HG03571 (cell line): ENCODE results near the gene IGFN1.

ENCODE experiments used
- ATAC-seq: cut with Tn5 transposase; IDR thresholded peaks from one replicate; pipeline ENCODE4 v1.9.1; 2021; ENCODE audit not compliant: unreplicated experiment

IGFN1 gene

DNA sequence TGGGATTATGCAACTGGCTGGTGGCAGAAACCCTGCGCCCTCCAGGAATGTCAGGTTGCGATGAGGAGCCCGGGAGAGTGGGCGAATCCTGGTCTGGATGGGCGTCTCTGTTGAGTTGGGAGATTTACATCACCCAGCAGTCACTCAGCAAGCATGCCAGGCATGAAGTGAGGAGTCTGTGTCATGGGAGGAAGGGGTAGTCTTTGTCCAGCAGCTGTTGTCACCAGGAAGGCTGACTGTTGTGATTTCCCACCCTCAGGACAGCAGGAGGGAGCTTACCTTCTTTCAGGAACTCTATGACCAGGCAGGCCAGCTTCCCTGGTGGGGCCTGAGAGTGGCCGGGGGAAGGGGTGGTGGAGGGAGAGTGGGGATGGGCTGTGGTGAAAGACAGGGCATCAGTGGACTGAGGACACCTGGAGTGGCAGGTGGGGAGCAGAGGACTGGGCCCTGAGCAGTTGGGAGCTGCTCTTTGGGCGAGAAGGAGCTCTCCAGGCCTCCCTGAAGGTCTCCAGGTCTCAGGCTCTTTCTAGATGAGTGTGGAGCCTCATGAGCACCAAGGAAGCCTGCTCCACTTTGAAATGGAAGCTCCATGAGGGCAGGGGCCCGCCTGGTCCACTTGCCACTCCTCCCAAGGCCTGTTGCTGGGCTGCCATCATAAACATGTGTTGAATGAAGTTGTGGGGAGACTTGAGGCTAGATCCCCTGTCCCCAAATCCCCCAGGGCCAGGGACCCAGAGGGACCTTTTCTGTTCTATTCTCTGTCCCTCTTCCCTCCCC, 71.3 kb downstream of the IGFN1 start:
- ATAC-seq: no peak

GRCh38 chr1:201262963-201263608, 72.5 kb downstream of the IGFN1 start:
- ATAC-seq: no peak

- no peak for ATAC-seq
Observed at GRCh38 chr1:201264072-201264471, 73.4 kb downstream of the IGFN1 start.

- no peak for ATAC-seq
Observed at GRCh38 chr1:201264554-201264953, 73.9 kb downstream of the IGFN1 start.

DNA sequence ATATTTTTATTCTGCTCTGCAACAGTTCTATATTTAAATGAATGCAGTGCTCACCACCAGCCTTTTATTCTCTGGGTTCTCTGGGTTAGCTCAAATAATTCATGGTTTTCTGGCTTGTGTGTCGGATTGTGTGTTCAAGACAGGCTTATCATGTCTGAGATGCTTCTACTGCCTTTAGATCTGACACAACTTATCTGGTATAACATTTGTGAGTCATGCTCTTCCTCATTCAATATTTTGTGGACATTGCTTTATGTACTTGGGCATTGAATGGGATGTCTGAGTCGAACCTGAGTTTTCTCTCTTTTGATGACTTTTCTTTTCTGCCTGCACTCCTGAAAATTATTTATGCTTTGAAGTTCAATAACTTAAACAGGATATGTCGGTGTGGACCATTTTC, 75.1 kb downstream of the IGFN1 start:
- ATAC-seq: no peak

- no peak for ATAC-seq
Observed at GRCh38 chr1:201266276-201266675, 75.7 kb downstream of the IGFN1 start.

DNA sequence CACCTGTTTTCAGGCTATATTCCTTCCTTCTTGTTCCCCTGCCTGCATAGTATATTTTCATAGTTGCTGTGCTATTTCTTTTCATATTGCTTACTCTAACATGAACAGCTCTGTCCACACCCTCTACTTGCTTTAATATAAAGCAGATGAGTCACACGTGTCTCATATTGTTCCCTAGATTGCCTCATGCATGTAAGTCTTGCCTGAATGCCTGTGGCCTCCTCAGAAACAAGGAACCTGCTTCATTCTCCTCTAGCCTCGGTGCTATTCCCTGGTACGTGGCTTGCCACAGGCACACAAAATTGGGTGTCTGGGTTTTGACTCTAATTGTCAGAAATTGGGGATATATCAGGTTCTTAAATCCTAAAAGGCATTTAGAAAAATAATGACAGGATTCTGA, 76.2 kb downstream of the IGFN1 start:
- no peak for ATAC-seq

DNA sequence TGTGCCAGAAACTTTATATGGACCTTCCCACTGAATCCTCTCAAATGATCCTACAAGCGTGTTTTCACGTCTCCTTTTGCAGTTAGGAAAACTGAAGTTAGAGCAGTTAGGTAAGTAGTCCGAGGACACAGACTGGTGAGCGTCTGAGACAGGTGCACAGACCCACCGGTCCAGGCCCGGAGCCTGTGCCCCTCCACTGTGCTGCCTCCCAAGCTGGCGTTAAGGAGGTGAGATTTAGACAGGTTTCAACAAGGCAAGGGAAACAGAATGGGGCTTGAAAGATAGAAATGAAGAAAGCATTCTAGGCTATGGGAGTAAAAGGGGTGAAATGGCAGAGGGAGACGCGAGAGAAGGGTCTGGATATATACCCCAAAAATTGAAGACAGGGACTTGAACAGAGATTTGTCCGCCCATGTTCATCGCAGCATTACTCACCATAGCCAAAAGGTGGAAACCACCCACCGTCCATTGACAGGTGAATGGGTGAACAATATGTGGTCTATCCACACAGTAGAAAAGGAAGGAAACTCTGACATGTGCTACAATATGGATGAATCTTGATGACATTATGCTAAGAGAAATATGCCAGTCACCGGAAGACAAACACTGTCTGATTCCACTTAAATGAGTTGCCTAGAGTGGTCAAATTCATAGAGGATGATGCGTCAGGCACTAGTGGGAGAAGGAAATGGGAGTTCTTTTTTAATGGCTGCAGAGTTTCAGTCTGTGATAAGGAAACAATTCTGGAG, 77.0 kb downstream of the IGFN1 start:
- no peak for ATAC-seq

DNA sequence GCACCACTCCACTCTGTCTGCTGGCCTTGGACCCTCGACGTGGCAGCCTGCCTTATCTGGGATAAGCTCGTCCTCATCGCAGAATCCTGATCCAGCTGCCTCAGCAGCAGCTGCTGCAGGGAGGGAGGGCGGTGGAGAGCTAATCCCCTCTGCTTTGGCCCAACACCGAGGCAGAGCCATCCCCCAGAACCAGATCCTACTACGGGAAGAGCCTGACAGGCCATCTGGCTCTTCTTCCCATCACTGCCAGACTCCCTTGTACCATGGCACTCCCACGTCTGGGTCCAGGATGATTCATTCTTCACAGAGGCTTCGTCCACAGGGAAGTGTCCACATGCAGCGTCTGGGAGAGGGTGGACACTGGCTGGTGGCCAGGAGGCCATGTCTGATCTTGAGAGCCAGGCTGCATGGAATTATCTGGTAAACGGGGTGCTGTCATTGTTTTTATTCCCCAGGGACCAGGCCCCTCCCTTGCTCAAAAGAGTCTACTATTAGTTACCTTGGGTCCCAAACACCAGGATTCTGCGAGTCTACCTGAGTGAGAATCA, 78.1 kb downstream of the IGFN1 start:
- ATAC-seq: no peak

GRCh38 chr1:201269281-201269680, 78.7 kb downstream of the IGFN1 start:
- no peak for ATAC-seq

DNA sequence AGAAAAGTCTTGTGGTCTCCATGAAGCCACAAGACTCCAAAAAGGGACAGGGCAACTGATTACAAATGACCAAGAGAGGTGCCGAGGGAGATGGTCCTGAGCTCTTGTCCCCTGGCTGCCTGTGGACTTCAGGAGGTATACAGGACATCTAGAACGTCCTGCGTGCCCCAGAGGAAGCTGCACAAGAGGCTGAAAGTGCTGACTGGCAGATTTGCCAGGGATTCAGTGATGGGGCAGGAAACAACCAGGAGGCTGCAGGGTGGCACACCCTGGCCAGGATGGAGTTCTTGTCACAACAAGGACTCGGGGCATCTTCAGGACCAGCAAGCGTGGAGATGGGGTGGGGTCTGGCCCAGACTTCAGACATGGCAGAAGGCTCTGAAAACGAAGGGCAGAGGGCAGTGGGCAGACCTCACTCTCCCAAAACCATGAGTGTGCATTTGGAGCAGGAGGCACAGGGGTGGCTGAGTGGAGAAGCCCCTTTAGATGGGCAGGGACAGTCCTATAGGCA, 79.3 kb downstream of the IGFN1 start:
- ATAC-seq: no peak

- no peak for ATAC-seq
Observed at GRCh38 chr1:201270616-201271390, 80.2 kb downstream of the IGFN1 start.

- no peak for ATAC-seq
Observed at GRCh38 chr1:201272799-201273198, 82.2 kb downstream of the IGFN1 start.

DNA sequence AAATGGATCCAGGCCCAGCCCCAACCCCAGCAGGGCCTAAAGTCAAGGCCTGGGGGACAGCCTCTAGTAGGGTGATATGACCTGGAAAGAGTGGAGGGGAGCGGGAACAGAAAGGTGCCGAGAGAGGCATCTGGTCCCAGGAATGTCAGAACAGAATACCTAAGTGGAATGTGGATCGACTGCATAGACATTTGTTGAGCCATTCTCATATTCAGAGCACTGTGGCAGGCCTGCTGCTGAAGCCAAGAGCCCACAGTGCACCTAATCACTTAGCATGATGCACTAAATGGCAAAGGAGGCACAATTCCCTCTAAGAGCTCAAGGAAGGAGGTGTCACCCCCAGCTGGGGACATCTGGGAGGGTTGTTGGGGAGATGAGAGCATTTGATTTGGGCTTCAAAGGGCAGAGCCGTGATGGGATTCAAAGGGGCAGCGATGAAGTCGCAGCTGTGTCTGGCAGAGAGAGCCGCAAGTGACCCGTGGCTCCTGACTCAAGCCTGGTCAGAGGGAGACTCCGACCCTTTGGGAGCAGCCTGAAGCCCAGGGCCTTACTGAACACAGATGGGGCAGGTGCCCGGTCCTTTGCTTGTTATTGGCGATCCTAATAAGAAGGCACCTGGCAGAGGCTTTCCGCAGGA, 84.1 kb downstream of the IGFN1 start:
- no peak for ATAC-seq

DNA sequence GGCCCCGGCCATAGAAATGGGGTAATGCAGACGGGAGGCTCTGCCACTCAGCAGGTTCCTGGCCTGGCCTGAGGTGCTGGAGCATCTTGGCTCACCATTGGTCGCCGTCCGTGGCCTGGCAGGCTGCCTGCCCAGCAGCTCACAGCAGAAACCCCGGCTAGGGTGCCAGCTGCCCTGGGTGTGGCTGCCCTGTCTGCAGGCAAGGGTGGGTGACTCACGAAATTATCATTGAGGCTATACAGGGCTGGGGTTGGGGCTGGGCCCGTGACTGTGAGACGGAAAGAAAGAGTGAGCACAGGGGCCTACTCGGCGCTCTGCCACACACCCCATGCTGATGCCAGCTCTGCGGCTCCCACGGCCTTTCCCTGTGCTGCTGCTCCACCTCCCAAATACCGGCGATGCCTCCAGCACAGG, 84.6 kb downstream of the IGFN1 start:
- ATAC-seq: no peak

DNA sequence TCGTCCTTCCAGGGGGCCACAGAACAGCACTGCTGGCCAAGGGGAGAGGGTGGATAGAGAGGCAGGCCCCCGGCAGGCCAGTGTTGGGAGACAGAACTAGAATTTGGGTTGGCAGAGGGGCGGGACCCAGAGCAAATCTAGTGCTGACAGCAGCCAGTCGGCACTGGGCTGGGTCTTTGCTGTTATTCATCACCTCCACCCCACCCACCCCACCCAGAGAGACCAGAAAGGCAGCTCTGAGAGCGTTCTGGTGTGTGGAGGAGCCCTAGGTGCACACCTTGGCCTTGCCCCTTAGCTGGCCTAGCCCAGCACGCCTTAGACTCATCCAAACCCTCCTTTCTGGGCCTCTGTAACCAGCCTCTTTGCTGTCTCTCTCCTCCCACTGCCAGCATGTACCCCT, 86.3 kb downstream of the IGFN1 start:
- ATAC-seq: no peak

DNA sequence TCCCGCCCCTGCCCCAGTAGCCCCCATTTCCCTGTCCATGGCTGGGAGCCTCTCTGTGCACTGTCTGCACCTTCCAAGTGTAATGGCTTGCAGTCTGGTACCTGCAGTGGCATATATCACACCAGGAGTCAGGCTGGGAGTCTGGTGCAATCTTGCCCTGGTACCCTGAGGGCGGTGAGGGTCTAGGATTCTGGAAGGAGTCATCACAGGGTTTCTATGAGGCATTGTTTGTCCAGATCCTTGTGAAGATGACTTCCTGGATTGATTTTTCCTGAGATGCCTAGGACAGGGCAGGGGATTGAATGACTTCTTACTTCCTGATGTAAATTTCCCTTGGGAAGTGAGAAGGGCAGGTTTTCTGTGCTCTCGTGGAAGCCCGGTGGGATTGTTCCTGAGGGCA, 86.8 kb downstream of the IGFN1 start:
- no peak for ATAC-seq
